Keratinocyte (primary cell): ENCODE data around the gene CERK. TPM values are rescaled to one million over a fixed set of nuclear protein-coding genes. Genes with fewer than 3 reads are reported as not detected.

Source experiments
- DNase-seq: peaks from one replicate; pipeline ENCODE4 v3.0.0-alpha.2; 2011; ENCODE audit warnings: low read depth, missing footprints, low spot score
- FAIRE-seq: peaks from 2 replicates; lab custom pipeline; 2011; peaks lifted over from hg19 to GRCh38; lab: Jason Lieb, UNC
- H2AFZ ChIP-seq: 2 replicates; pipeline ENCODE4 v1.6.0; 2012; ENCODE audit warnings: low read length, control low read depth, inconsistent platforms; ENCODE audit not compliant: control insufficient read depth
- H3K27ac ChIP-seq: 2 replicates; pipeline ENCODE4 v1.5.1; 2011; ENCODE audit warnings: low read length; ENCODE audit not compliant: control insufficient read depth, insufficient read depth
- H3K27me3 ChIP-seq: 3 replicates; pipeline ENCODE4 v1.6.0; 2011; ENCODE audit warnings: low read length; ENCODE audit not compliant: control insufficient read depth, insufficient read depth; ENCODE audit errors: extremely low read depth
- H3K36me3 ChIP-seq, 2 experiments: 2 replicates in 1 of 2; 3 replicates in 1 of 2; pipeline ENCODE4 v1.5.1; 2011; ENCODE audit warnings: low read length in 2 of 2, mild to moderate bottlenecking in 1 of 2; ENCODE audit not compliant: control insufficient read depth in 2 of 2, insufficient read depth in 2 of 2; ENCODE audit errors: extremely low read depth in 1 of 2
- H3K4me1 ChIP-seq: 3 replicates; pipeline ENCODE4 v1.5.1; 2011; ENCODE audit warnings: low read length; ENCODE audit not compliant: control insufficient read depth, insufficient read depth; ENCODE audit errors: extremely low read depth
- H3K4me2 ChIP-seq: 3 replicates; pipeline ENCODE4 v1.6.0; 2011; ENCODE audit warnings: low read depth, low read length; ENCODE audit not compliant: control insufficient read depth, insufficient read depth; ENCODE audit errors: extremely low read depth
- H3K4me3 ChIP-seq, 3 experiments: fragments of 200-600 bp in 1 of 3; sonication (generic) in 1 of 3; 2 replicates in 2 of 3; 3 replicates in 1 of 3; pipeline ENCODE4 v1.5.1; 2011 to 2016; ENCODE audit warnings: low read length in 3 of 3, mild to moderate bottlenecking in 3 of 3, control low read depth in 2 of 3, inconsistent platforms in 1 of 3, low read depth in 1 of 3, mixed read lengths in 1 of 3, mixed run types in 1 of 3, moderate library complexity in 1 of 3; ENCODE audit not compliant: control insufficient read depth in 2 of 3, insufficient read depth in 2 of 3; ENCODE audit errors: extremely low read depth in 1 of 3
- H3K79me2 ChIP-seq: 2 replicates; pipeline ENCODE4 v1.6.0; 2012; ENCODE audit warnings: low read length; ENCODE audit not compliant: control insufficient read depth, insufficient read depth
- H3K9ac ChIP-seq: 3 replicates; pipeline ENCODE4 v1.6.0; 2011; ENCODE audit warnings: low read length; ENCODE audit not compliant: control insufficient read depth, insufficient read depth; ENCODE audit errors: extremely low read depth
- H3K9me1 ChIP-seq: 3 replicates; pipeline ENCODE4 v1.6.0; 2011; ENCODE audit warnings: low read length; ENCODE audit not compliant: control insufficient read depth, insufficient read depth; ENCODE audit errors: extremely low read depth
- H3K9me3 ChIP-seq: 2 replicates; pipeline ENCODE4 v1.5.1; 2012; ENCODE audit warnings: low read depth, low read length; ENCODE audit not compliant: control insufficient read depth
- H4K20me1 ChIP-seq: 3 replicates; pipeline ENCODE4 v1.6.0; 2011; ENCODE audit warnings: low read length; ENCODE audit not compliant: control insufficient read depth, insufficient read depth; ENCODE audit errors: extremely low read depth
- EZH2 ChIP-seq: IDR thresholded peaks from one replicate; pipeline ENCODE4 v1.6.1; 2012; ENCODE audit warnings: inconsistent platforms, mild to moderate bottlenecking, low read length, moderate library complexity
- dilution Hi-C: fragments of 300-500 bp; cut with MboI; formaldehyde crosslinking; loops from one replicate; pipeline ENCODE4 v1.7.0; 2020; ENCODE audit warnings: low sequenced_read_pairs; ENCODE audit not compliant: extremely low pct_ligation_motif_present
- polyA plus RNA-seq, 5 experiments: library from polyadenylated mRNA; depleted of rRNA in 3 of 5; stranded (reverse) in 3 of 5; stranded (forward) in 1 of 5; unstranded in 1 of 5; fragments of >200 nt; gene quantifications; 1 replicate in 1 of 5; 2 replicates in 3 of 5; 3 replicates in 1 of 5; pipeline versions ENCODE4 v1.2.1 to v1.2.3, GENCODE V29; 2011 to 2012; ENCODE audit warnings: missing spikeins in 2 of 5, low read depth in 1 of 5, low replicate concordance in 1 of 5
- TF ChIP-seq, protein P1 (sequence below), 3 experiments: IDR thresholded peaks in 1 of 3; conservative IDR thresholded peaks in 1 of 3; optimal IDR thresholded peaks in 1 of 3; 2 replicates in 2 of 3; 3 replicates in 1 of 3; pipeline versions ENCODE3 to v1.5.1; 2011; ENCODE audit warnings: low read length in 3 of 3, mild to moderate bottlenecking in 3 of 3, moderate library complexity in 2 of 3, control low read depth in 1 of 3, inconsistent platforms in 1 of 3; ENCODE audit not compliant: insufficient read depth in 2 of 3; ENCODE audit errors: extremely low read depth in 1 of 3

CERK gene
- polyA plus RNA-seq, 1 donor (not counting 4 experiments of a cell fraction or from before 2014, with no cell fraction given), result 11.9 TPM

DNA sequence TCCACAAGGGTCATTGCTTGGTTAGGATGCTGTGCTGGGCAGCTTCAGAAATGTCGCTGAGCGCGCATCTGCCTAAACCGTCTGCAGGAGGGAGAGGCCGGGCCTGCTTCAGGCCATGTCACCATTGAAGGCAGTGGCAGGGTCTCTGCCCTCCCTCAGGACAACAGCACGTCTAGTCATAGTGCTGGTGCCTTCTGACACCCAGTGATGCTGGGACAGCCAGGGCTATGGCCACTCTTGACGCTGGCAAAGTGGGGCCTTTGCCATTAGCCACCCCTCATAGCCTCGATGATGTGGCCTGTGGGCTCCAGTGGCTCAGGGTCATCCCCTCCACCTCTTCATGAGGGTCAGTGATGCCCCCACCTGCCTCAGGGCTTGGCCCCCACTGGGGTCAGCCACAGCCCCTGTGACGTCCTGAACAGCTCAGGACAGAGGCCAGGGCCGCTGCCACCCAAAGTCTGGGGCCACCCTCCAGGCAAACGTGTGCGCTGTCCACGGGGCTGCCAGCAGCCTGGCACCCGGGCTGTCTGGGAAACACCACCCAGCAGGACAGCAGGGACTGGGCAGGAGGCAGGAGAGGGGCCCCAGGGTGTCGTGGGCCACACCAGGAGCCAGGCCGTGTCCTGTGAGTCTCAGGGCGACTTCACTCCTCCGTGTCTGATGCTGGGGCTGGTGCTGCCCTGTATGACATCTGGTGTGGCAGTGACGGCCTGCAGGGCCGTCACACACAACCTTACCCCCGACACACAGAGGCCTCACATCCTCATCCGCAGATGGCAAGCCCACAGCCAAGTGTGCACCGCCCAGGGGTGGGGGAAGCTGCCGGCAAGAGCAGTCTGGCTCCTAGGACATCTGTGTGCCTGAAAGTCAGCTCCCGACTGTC is 42.5 kb downstream of the CERK start:
- Histone ChIP-seq H3K27ac (no peak overlapping the region), H2AFZ (no peak overlapping the region), H4K20me1 (no peaks in the 10 kb centered on the region), H3K9me1 (no peaks in the 10 kb centered on the region), H3K4me2 (no peak overlapping the region), H3K27me3 (no peaks in the 10 kb centered on the region), H3K9ac (no peak overlapping the region), H3K4me1 (no peaks in the 10 kb centered on the region), H3K4me3 (no peak overlapping the region), H3K79me2 (no peaks in the 10 kb centered on the region), H3K36me3 (peaks cover 17% of the 10 kb centered on the region in 2 experiments), H3K9me3 (no peaks in the 10 kb centered on the region)
- FAIRE-seq (no peak), DNase-seq (no peak)
- dilution Hi-C loops, result no loop called here
- TF ChIP-seq, protein P1, sequence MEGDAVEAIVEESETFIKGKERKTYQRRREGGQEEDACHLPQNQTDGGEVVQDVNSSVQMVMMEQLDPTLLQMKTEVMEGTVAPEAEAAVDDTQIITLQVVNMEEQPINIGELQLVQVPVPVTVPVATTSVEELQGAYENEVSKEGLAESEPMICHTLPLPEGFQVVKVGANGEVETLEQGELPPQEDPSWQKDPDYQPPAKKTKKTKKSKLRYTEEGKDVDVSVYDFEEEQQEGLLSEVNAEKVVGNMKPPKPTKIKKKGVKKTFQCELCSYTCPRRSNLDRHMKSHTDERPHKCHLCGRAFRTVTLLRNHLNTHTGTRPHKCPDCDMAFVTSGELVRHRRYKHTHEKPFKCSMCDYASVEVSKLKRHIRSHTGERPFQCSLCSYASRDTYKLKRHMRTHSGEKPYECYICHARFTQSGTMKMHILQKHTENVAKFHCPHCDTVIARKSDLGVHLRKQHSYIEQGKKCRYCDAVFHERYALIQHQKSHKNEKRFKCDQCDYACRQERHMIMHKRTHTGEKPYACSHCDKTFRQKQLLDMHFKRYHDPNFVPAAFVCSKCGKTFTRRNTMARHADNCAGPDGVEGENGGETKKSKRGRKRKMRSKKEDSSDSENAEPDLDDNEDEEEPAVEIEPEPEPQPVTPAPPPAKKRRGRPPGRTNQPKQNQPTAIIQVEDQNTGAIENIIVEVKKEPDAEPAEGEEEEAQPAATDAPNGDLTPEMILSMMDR (optimal IDR thresholded peaks at IDR 0.05 in 1 of 3, IDR thresholded peaks at IDR 0.05 in 1 of 3, conservative IDR thresholded peaks at IDR 0.05 in 1 of 3; ENCODE audit: extremely low read depth in 1 of 3, insufficient read depth in 2 of 3, low read length in 3 of 3), result no peak
- TF ChIP-seq EZH2, result no peak

DNA sequence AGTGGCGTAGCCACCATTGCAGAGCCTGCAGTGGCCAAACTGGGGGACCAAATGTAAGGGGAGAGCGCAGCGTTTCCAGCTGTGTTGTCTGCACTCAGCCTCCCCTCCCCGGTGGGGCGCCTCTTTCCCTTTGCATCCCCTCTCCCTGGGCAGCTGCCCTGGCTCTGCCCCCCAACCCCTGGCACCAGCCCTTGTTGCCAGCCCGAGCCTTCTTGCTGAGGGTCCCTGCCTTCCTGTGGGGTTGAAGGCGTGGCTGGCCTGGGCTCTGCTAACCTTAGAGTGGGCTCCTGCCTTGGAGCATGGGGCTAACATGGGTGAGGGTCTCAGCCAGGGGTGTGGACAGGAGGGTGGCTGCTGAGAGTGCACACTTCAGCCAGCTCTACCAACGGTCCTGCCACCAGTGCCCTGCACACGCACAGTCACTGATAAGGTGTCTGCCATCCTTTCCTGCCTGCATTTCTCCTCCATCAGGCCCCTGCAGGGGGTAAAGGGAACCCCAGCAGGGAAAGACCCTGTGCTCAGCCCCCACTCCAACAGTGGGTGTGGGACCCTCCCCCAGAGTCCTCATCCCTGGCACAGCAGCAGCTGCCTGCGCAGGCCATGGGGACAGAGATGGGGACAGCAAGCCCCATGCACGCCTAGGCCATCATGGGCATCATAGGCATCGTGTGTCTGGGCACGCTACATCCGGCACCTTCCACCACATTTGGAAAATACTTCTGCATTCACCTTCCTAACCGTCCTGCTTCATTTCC is 43.5 kb downstream of the CERK start:
- peaks cover 17 to 21% of the 10 kb centered on the region in 2 experiments for H3K36me3 ChIP-seq

More for the DNA sequence above, 43.5 kb downstream of the CERK start:
- H3K27me3 ChIP-seq, result no peaks in the 10 kb centered on the region
- FAIRE-seq, result no peak
- dilution Hi-C loops, result no loop called here
- H3K4me2 ChIP-seq, result no peak overlapping the region
- H3K4me3 ChIP-seq, result no peak overlapping the region
- no peaks in the 10 kb centered on the region for H3K79me2 ChIP-seq
- no peak overlapping the region for H3K27ac ChIP-seq
- no peak overlapping the region for H2AFZ ChIP-seq
- no peak for DNase-seq
- H3K4me1 ChIP-seq, result no peaks in the 10 kb centered on the region
- no peaks in the 10 kb centered on the region for H4K20me1 ChIP-seq
- no peak overlapping the region for H3K9ac ChIP-seq
- no peak for TF ChIP-seq EZH2
- TF ChIP-seq, protein P1 (optimal IDR thresholded peaks at IDR 0.05 in 1 of 3, IDR thresholded peaks at IDR 0.05 in 1 of 3, conservative IDR thresholded peaks at IDR 0.05 in 1 of 3; ENCODE audit: extremely low read depth in 1 of 3, insufficient read depth in 2 of 3, low read length in 3 of 3), result no peak
- no peaks in the 10 kb centered on the region for H3K9me1 ChIP-seq
- H3K9me3 ChIP-seq, result no peaks in the 10 kb centered on the region
